A549 (cell line): ENCODE results near the gene SPRR4.

Source experiments
- BHLHE40 ChIP-seq: IDR thresholded peaks from 2 replicates; pipeline ENCODE4 v1.6.1; 2012; ENCODE audit warnings: low read depth, low read length, inconsistent platforms
- MAFK ChIP-seq: fragments of 450-650 bp; IDR thresholded peaks from 2 replicates; pipeline ENCODE4 v1.6.1; 2014; ENCODE audit not compliant: partially characterized antibody
- NPAS2 ChIP-seq: fragments of 250-450 bp; sonication (Bioruptor Pico); IDR thresholded peaks from 2 replicates; pipeline ENCODE4 v1.8.0; 2022; ENCODE audit warnings: mild to moderate bottlenecking, moderate library complexity, borderline replicate concordance
- POLR2A ChIP-seq: IDR thresholded peaks from 2 replicates; pipeline ENCODE4 v1.6.1; 2012; ENCODE audit warnings: mild to moderate bottlenecking, low read length
- POLR2AphosphoS2 ChIP-seq: conservative IDR thresholded peaks from 2 replicates; pipeline ENCODE4 v1.6.1; 2012; ENCODE audit warnings: low read length, improper control_type of control experiment, inconsistent platforms
- RAD21 ChIP-seq, 2 experiments: fragments of >200 bp in 1 of 2; sonication (Bioruptor Twin) in 1 of 2; formaldehyde crosslinking in 1 of 2; IDR thresholded peaks in 1 of 2; conservative IDR thresholded peaks in 1 of 2; 2 replicates in 1 of 2; 3 replicates in 1 of 2; pipeline ENCODE4 v1.6.1; 2012 to 2018; ENCODE audit warnings: inconsistent platforms in 1 of 2
- ZSCAN20 ChIP-seq: fragments of 250-450 bp; sonication (Bioruptor Pico); IDR thresholded peaks from 2 replicates; pipeline ENCODE4 v1.8.0; 2022; ENCODE audit warnings: mild to moderate bottlenecking, moderate library complexity
- TF ChIP-seq, protein P1 (sequence below): fragments of >200 bp; sonication (Bioruptor Twin); formaldehyde crosslinking; IDR thresholded peaks from 3 replicates; pipeline ENCODE4 v1.5.1; 2016
- TF ChIP-seq, protein P2 (sequence below): IDR thresholded peaks from 2 replicates; pipeline ENCODE4 v1.6.1; 2012
- TF ChIP-seq, protein P3 (sequence below): IDR thresholded peaks from 2 replicates; pipeline ENCODE4 v1.6.1; 2012
- TF ChIP-seq, protein P4 (sequence below): fragments of 200-600 bp; sonication (generic); IDR thresholded peaks from 2 replicates; pipeline ENCODE4 v1.6.1; 2016; ENCODE audit warnings: antibody characterized with exemption, mild to moderate bottlenecking, moderate library complexity
- TF ChIP-seq, protein P5 (sequence below): fragments of 450-650 bp; IDR thresholded peaks from 2 replicates; pipeline ENCODE4 v1.6.1; 2014; ENCODE audit warnings: antibody characterized with exemption

DNA sequence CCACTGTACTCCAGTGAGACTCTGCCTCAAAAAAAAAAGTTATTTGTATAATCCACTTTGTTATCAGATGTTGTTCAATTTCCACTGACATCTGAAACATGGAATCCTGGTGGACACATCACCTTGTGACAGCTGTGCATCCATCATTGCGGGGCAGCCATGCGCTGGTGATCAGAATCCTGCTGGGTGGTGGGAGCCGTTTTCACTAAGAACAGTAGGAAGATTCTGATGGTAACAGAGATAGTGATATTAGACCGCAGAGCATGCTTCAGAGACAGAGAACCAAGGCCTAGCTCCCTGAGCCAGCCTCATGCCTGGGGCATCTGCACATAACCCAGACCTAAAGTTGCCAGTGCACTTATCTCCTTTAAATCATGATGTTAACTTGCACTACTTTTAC lies 28.0 kb downstream of the SPRR4 start:
- no peak for TF ChIP-seq POLR2A
- TF ChIP-seq, protein P1, sequence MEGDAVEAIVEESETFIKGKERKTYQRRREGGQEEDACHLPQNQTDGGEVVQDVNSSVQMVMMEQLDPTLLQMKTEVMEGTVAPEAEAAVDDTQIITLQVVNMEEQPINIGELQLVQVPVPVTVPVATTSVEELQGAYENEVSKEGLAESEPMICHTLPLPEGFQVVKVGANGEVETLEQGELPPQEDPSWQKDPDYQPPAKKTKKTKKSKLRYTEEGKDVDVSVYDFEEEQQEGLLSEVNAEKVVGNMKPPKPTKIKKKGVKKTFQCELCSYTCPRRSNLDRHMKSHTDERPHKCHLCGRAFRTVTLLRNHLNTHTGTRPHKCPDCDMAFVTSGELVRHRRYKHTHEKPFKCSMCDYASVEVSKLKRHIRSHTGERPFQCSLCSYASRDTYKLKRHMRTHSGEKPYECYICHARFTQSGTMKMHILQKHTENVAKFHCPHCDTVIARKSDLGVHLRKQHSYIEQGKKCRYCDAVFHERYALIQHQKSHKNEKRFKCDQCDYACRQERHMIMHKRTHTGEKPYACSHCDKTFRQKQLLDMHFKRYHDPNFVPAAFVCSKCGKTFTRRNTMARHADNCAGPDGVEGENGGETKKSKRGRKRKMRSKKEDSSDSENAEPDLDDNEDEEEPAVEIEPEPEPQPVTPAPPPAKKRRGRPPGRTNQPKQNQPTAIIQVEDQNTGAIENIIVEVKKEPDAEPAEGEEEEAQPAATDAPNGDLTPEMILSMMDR: no peak
- no peak for TF ChIP-seq NPAS2 (CRISPR knock-in tag)
- TF ChIP-seq POLR2AphosphoS2: no peak
- TF ChIP-seq ZSCAN20 (CRISPR knock-in tag): no peak
- TF ChIP-seq BHLHE40: no peak
- no peak for TF ChIP-seq MAFK
- TF ChIP-seq, protein P2, sequence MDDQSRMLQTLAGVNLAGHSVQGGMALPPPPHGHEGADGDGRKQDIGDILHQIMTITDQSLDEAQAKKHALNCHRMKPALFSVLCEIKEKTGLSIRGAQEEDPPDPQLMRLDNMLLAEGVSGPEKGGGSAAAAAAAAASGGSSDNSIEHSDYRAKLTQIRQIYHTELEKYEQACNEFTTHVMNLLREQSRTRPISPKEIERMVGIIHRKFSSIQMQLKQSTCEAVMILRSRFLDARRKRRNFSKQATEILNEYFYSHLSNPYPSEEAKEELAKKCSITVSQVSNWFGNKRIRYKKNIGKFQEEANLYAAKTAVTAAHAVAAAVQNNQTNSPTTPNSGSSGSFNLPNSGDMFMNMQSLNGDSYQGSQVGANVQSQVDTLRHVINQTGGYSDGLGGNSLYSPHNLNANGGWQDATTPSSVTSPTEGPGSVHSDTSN: no peak
- TF ChIP-seq RAD21 (conservative IDR thresholded peaks at IDR 0.05 in 1 of 2, IDR thresholded peaks at IDR 0.05 in 1 of 2): no peak
- TF ChIP-seq, protein P3, sequence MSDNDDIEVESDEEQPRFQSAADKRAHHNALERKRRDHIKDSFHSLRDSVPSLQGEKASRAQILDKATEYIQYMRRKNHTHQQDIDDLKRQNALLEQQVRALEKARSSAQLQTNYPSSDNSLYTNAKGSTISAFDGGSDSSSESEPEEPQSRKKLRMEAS: no peak
- TF ChIP-seq, protein P4, sequence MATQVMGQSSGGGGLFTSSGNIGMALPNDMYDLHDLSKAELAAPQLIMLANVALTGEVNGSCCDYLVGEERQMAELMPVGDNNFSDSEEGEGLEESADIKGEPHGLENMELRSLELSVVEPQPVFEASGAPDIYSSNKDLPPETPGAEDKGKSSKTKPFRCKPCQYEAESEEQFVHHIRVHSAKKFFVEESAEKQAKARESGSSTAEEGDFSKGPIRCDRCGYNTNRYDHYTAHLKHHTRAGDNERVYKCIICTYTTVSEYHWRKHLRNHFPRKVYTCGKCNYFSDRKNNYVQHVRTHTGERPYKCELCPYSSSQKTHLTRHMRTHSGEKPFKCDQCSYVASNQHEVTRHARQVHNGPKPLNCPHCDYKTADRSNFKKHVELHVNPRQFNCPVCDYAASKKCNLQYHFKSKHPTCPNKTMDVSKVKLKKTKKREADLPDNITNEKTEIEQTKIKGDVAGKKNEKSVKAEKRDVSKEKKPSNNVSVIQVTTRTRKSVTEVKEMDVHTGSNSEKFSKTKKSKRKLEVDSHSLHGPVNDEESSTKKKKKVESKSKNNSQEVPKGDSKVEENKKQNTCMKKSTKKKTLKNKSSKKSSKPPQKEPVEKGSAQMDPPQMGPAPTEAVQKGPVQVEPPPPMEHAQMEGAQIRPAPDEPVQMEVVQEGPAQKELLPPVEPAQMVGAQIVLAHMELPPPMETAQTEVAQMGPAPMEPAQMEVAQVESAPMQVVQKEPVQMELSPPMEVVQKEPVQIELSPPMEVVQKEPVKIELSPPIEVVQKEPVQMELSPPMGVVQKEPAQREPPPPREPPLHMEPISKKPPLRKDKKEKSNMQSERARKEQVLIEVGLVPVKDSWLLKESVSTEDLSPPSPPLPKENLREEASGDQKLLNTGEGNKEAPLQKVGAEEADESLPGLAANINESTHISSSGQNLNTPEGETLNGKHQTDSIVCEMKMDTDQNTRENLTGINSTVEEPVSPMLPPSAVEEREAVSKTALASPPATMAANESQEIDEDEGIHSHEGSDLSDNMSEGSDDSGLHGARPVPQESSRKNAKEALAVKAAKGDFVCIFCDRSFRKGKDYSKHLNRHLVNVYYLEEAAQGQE: no peak
- TF ChIP-seq, protein P5, sequence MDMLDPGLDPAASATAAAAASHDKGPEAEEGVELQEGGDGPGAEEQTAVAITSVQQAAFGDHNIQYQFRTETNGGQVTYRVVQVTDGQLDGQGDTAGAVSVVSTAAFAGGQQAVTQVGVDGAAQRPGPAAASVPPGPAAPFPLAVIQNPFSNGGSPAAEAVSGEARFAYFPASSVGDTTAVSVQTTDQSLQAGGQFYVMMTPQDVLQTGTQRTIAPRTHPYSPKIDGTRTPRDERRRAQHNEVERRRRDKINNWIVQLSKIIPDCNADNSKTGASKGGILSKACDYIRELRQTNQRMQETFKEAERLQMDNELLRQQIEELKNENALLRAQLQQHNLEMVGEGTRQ: no peak
